MCF 10A (cell line): ENCODE measurements around the gene TMUB2. TPM values are rescaled to one million over a fixed set of nuclear protein-coding genes. Genes with fewer than 3 reads are reported as not detected.

ENCODE experiments used
- BruUV-seq: library from RNA; stranded (reverse); fragments of 400-500 nt; replicated peaks from 2 replicates; lab custom pipeline; 2021; lab: Mats Ljungman, UMichigan
- CTCF ChIA-PET: fragments of 300-600 bp; sonication (Branson Sonifier 250); formaldehyde crosslinking; extraction: SDS; loops from one replicate; lab custom pipeline; 2021; ENCODE audit warnings: antibody characterized with exemption, inconsistent platforms; lab: Yijun Ruan, JAX
- POLR2A ChIA-PET: fragments of 300-600, 350-650 bp; sonication (Branson Sonifier 250); formaldehyde crosslinking; extraction: SDS; loops from one replicate; lab custom pipeline; 2020; ENCODE audit warnings: antibody characterized with exemption, inconsistent platforms; lab: Yijun Ruan, JAX
- DNase-seq: peaks from one replicate; pipeline ENCODE4 v3.0.0-alpha.2; 2018; ENCODE audit not compliant: unreplicated experiment
- H3K27ac Mint-ChIP-seq: one replicate; pipeline ENCODE4 v1.8.0; 2022; ENCODE audit warnings: mild to moderate bottlenecking, low read depth, mixed read lengths; ENCODE audit not compliant: unreplicated experiment
- H3K27me3 Mint-ChIP-seq: one replicate; pipeline ENCODE4 v1.8.0; 2022; ENCODE audit warnings: mixed read lengths; ENCODE audit not compliant: insufficient read depth, unreplicated experiment
- H3K36me3 Mint-ChIP-seq: one replicate; pipeline ENCODE4 v1.8.0; 2022; ENCODE audit warnings: mild to moderate bottlenecking, moderate library complexity, mixed read lengths; ENCODE audit not compliant: insufficient read depth, unreplicated experiment
- H3K4me1 Mint-ChIP-seq: one replicate; pipeline ENCODE4 v1.8.0; 2022; ENCODE audit warnings: mixed read lengths; ENCODE audit not compliant: insufficient read depth, unreplicated experiment
- H3K4me3 Mint-ChIP-seq: one replicate; pipeline ENCODE4 v1.8.0; 2022; ENCODE audit warnings: mild to moderate bottlenecking, moderate library complexity, mixed read lengths; ENCODE audit not compliant: unreplicated experiment
- H3K9me3 Mint-ChIP-seq: one replicate; pipeline ENCODE4 v1.8.0; 2022; ENCODE audit warnings: mixed read lengths; ENCODE audit not compliant: unreplicated experiment
- intact Hi-C: fragments of 100-400 bp; cut with micrococcal nuclease; formaldehyde crosslinking; loops from 2 replicates; pipeline ENCODE4 v1.14.1; 2022
- total RNA-seq: library from RNA; stranded (reverse); gene quantifications from 2 replicates; pipeline ENCODE4 v1.2.3, GENCODE V29; 2022
- TF ChIP-seq, protein P1 (sequence below): fragments of 200-600 bp; IDR thresholded peaks from one replicate; pipeline ENCODE4 v1.8.0; 2022; ENCODE audit warnings: antibody characterized with exemption, mild to moderate bottlenecking; ENCODE audit not compliant: unreplicated experiment

The TMUB2 gene
- total RNA-seq, 1 experiment from 2014 or later: 26.5 TPM

DNA sequence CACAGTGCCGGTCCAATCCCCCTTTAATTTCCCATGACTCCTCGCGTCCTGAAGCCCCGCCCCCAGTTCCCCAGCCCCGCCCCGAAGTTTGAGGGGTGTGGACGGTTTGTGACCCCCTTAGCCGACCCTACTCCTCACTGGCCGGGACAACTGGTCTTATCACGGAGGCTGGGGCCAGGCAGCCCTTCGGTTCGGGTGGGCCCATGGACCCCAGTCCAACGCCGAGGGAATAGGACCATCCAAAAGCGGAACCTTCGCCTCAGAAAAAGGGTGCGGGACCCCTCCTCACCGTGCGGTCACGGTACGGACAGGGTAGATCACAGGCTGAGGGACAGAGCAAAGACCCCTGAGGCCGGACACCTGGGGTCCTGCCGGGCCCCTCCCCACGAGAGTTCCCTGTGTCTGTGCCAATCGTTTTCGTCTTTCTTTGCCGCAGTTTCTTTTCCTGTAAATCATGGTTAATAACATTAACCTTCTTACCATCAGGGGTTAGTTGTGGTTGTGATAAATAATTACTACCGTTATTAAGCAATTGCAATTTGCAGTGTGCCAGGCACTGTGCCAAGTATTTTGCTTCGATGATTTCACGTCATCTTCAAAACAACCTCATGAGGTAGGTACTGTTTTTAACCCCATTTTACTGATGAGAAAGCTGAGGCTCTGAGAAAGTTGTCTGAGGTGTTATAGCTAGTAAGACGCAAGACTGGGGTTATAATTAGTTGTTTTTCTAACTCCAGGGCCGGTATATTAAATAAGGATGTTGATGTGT is 543 bp downstream of the TMUB2 start:
- Mint-ChIP-seq H3K27me3 (no peaks in the 10 kb centered on the region), H3K36me3 (peaks cover 46% of the 10 kb centered on the region), H3K27ac (peak overlapping the region; percentile 99), H3K4me3 (peak overlapping the region; percentile 100), H3K4me1 (peaks cover 17% of the 10 kb centered on the region), H3K9me3 (no peaks in the 10 kb centered on the region)
- peak; percentile 29 for DNase-seq
- BruUV-seq: no TSS peak
- TF ChIP-seq, protein P1, sequence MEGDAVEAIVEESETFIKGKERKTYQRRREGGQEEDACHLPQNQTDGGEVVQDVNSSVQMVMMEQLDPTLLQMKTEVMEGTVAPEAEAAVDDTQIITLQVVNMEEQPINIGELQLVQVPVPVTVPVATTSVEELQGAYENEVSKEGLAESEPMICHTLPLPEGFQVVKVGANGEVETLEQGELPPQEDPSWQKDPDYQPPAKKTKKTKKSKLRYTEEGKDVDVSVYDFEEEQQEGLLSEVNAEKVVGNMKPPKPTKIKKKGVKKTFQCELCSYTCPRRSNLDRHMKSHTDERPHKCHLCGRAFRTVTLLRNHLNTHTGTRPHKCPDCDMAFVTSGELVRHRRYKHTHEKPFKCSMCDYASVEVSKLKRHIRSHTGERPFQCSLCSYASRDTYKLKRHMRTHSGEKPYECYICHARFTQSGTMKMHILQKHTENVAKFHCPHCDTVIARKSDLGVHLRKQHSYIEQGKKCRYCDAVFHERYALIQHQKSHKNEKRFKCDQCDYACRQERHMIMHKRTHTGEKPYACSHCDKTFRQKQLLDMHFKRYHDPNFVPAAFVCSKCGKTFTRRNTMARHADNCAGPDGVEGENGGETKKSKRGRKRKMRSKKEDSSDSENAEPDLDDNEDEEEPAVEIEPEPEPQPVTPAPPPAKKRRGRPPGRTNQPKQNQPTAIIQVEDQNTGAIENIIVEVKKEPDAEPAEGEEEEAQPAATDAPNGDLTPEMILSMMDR: no peak
- intact Hi-C loops: no loop called here
- CTCF ChIA-PET: interaction anchor here (0.6 to 2.8 kb wide), 6 partner anchors 10 to 72 kb away, joined by 3 to 17 read pairs (median 4); no protein-coding TSS in a partner anchor
- POLR2A ChIA-PET: interaction anchor here (0.6 to 4.8 kb wide), 30 partner anchors 11 to 960 kb away, joined by 3 to 51 read pairs (median 6); partner anchors contain the start of genes ASB16, ATXN7L3, G6PC3 and GRN

- BruUV-seq: no TSS peak
- Mint-ChIP-seq H3K27me3 (no peaks in the 10 kb centered on the region), H3K27ac (no peak overlapping the region), H3K9me3 (no peaks in the 10 kb centered on the region), H3K36me3 (peaks cover 52% of the 10 kb centered on the region), H3K4me3 (peak overlapping the region; percentile 100), H3K4me1 (peaks cover 17% of the 10 kb centered on the region)
- intact Hi-C loops: no loop called here
- TF ChIP-seq, protein P1: no peak
- CTCF ChIA-PET: interaction anchor here (0.6 to 0.7 kb wide), 3 partner anchors 14 to 36 kb away, joined by 3 to 4 read pairs (median 3); no protein-coding TSS in a partner anchor
- DNase-seq: no peak
- POLR2A ChIA-PET: interaction anchor here (0.6 to 4.8 kb wide), 5 partner anchors 11 to 142 kb away, joined by 3 to 51 read pairs (median 4); partner anchors contain the start of genes ATXN7L3 and UBTF
Observed at GRCh38 chr17:44188576-44189403, 2.0 kb downstream of the TMUB2 start.

- CTCF ChIA-PET: interaction anchor here (0.6 kb wide), 1 partner anchor 109 kb away, joined by 3 read pairs; no protein-coding TSS in a partner anchor
- H3K36me3 Mint-ChIP-seq: peaks cover 63% of the 10 kb centered on the region
- peaks cover 11% of the 10 kb centered on the region for H3K4me1 Mint-ChIP-seq
- TF ChIP-seq, protein P1: no peak
- H3K9me3 Mint-ChIP-seq: no peaks in the 10 kb centered on the region
- no peak for DNase-seq
- no peak overlapping the region for H3K4me3 Mint-ChIP-seq
- no peaks in the 10 kb centered on the region for H3K27me3 Mint-ChIP-seq
- POLR2A ChIA-PET: interaction anchor here (0.8 to 1.7 kb wide), 3 partner anchors 8 to 134 kb away, joined by 3 to 6 read pairs (median 4); partner anchors contain the start of gene SLC25A39
- intact Hi-C loops: no loop called here
- no peak overlapping the region for H3K27ac Mint-ChIP-seq
- BruUV-seq: no TSS peak
Observed at GRCh38 chr17:44190481-44190880, 3.7 kb downstream of the TMUB2 start.
